Renal cortex interstitium (tissue), 15 donors: ENCODE measurements around the gene UGT2A1. TPM values are rescaled to one million over a fixed set of nuclear protein-coding genes. Genes with fewer than 3 reads are reported as not detected.
"Not testable (repeated sequence)": the region's sequence is repeated elsewhere in the genome, so short reads cannot be mapped to it uniquely, and the experiment has no call there.

Source experiments
- DNase-seq, 11 donors: peaks; one replicate each; pipeline ENCODE4 v3.0.0-alpha.2; 2013; ENCODE audit warnings: low read depth in 9 of 11, low spot score in 4 of 11; ENCODE audit errors: extremely low read depth in 1 of 11
- long read RNA-seq, 16 experiments: transcript quantifications; one replicate each; lab custom pipeline, GENCODE V29; 2026
- polyA plus RNA-seq, 3 donors: library from polyadenylated mRNA; unstranded; fragments of 120-200 nt; gene quantifications; one replicate each; pipeline ENCODE4 v1.2.1, GENCODE V29; 2013; ENCODE audit not compliant: insufficient read length in 3 of 3

UGT2A1 gene
- polyA plus RNA-seq: 10 to 100 TPM in 1 of 3 donors, 1 to 10 TPM in 1, not detected in 1; 4.9 to 21.3 TPM
- long read RNA-seq, donor 1: 0 reads
- long read RNA-seq, donor 2: 0 reads
- long read RNA-seq, donor 3: 0 reads
- long read RNA-seq, donor 4: 0 reads
- long read RNA-seq, donor 5: 0 reads
- long read RNA-seq, donor 6, partial matches to known transcripts: 6 of 6 reads
- long read RNA-seq, donor 6, other reads (novel, unspliced or antisense): 0 of 6 reads
- long read RNA-seq, donor 7: 0 reads
- long read RNA-seq, donor 8: 0 reads
- long read RNA-seq, donor 9: 0 reads
- long read RNA-seq, donor 10: 0 reads
- long read RNA-seq, donor 11: 0 reads
- long read RNA-seq, donor 12: 0 reads
- long read RNA-seq, donor 13: 0 reads
- long read RNA-seq, donor 14: 0 reads
- long read RNA-seq, donor 15: 0 reads
- long read RNA-seq, donor 16: 0 reads

DNA sequence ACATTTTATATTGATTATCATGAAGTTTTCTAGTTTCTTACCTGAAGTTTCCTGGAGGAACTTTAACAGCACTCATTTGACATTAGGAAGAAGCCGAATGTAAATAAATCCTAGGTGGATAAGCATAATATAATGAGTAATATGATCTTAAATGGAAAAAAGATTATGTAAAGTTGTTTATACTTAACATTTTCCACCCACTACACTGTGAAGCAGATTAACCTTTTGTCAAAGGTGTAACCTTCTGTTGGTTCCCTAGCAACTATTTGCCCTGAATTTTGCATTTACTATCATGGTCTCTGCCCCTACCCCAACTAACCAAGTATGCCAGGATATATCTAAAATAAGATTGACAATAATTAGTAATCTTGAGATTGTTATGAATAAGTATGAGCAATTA lies at the start of gene UGT2A1:
TSS of gene UGT2A1 (minus strand) at position 101 of the 400 bp plus-strand sequence. CDS start 5,603 bp downstream, outside the sequence.
- no peak for DNase-seq

DNA sequence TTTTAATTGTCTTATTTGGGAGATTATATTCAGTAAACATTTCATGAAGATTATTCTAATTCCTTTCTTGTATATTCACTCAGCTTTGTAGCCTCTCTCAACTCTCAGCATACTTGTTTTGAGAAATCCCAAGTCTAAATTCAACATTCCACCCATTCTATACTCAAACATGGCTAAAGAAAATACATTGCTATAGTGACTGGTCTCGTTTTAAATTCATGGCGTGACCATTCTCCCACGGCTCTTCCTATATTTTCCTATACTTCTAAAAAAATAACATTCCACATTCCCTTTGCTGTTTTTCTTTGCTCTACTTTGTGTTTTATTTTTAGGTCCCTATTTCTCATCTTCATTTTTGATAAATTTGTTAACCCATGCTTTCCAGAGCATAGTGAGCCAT lies 49.2 kb upstream of the UGT2A1 start:
- DNase-seq: no peak

DNA sequence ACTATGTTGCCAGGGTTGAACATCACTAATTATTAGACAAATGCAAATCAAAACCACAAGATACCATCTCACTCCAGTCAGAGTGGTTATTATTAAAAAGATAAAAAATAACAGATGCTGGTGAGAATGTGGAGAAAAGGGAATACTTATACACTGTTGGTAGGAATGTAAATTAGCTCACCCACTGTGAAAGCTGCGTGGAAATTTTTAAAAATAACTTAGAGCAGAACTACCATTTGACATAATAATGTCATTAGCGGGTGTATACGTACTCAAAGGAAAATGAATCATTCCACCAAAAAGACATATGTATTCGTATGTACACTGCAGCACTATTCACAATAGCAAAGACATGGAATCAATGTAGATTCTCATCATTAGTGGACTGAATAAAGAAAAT lies 48.6 kb upstream of the UGT2A1 start:
- no peak for DNase-seq

DNA sequence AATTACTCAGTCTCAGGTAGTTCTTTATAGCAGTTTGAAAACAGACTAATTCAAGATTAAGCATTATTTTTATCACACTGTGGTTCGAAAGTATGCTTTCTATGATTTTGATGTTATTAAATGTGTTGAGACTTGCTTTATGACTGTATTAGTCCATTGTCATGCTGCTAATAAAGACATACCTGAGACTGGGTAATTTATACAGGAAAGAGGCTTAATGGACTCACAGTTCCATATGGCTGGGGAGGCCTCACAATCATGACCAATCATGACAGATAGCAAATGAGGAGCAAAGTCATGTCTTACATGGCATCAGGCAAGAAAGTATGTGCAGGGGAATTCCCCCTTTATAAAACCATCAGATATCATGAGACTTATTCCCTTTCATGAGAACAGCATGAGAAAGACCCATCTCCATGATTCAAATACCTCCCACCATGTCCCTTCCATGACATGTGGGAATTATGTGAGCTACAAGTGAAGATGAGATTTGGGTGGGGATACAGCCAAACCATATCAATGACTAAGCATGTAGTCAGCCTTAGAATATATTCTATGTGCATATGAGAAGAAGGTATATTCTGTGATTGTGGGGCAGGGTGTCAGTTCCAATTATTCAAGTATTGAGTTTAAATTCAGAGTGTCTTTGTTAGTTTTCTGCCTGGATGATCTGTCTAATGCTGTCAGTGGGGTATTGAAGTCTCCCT lies 44.6 kb upstream of the UGT2A1 start:
- DNase-seq: no peak

DNA sequence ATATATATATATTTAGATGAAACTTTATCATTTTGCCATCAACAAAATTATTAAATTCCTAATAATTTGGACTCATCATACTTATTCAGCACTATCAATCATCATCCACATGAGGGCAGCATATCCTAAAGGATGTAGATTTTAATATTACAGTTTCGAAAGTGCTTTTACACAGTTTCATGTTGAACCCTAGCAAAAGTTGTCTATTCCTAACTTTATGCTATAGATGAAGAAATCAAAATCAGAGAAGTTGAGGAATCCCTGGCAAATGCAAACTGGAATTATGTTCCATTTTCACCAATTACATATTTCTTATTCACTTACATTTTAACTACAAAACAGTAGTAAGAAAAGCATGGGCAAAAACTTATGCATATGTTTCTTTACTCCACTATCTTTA lies 36.6 kb upstream of the UGT2A1 start:
- peak in 10 of 11 donors; percentile 8 to 53 (median 28) for DNase-seq

DNA sequence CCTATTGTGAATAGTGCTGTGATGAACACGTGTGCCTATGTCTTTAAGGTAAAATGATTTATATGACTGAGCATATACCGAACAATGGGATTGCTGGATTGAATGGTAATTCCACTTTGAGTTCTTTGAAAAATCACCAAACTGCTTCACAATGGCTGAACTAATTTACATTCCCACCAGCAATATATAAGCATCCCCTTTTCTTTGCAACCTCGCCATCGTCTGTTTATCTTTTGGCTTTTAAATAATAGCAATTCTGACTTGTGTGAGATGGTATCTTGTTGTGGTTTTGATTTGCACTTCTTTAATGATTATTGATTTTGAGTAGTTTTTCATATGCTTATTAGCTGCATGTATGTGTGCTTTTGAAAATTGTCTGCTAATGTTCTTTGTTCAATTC lies 31.8 kb upstream of the UGT2A1 start:
- DNase-seq: no peak

DNA sequence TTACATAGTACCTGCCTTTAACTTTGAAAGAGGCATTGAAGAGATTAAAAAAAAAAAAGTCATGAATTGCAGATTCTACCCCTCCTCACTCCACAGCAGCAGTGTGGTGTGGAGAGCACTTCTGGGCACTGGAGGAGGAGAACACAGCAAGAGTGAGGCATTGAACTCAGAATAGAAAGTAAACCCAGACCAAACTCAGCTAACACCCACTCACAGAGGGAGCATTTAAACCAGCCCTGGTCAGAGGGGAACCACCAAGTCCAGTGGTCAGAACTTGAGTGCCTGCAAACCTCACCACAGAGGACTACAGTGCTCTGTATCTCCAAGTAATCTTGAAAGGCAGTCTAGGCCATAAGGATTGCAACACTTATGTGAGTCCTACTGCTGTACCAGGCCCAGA lies 15.6 kb upstream of the UGT2A1 start:
- no peak for DNase-seq

DNA sequence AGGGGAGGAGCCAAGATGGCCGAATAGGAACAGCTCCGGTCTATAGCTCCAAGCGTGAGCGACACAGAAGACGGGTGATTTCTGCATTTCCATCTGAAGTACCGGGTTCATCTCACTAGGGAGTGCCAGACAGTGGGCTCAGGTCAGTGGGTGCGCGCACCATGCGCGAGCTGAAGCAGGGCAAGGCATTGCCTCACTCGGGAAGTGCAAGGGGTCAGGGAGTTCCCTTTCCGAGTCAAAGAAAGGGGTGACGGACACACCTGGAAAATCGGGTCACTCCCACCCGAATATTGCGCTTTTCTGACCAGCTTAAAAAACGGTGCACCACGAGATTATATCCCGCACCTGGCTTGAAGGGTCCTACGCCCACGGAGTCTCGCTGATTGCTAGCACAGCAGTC lies 11.0 kb upstream of the UGT2A1 start:
- DNase-seq: not testable (repeated sequence)

DNA sequence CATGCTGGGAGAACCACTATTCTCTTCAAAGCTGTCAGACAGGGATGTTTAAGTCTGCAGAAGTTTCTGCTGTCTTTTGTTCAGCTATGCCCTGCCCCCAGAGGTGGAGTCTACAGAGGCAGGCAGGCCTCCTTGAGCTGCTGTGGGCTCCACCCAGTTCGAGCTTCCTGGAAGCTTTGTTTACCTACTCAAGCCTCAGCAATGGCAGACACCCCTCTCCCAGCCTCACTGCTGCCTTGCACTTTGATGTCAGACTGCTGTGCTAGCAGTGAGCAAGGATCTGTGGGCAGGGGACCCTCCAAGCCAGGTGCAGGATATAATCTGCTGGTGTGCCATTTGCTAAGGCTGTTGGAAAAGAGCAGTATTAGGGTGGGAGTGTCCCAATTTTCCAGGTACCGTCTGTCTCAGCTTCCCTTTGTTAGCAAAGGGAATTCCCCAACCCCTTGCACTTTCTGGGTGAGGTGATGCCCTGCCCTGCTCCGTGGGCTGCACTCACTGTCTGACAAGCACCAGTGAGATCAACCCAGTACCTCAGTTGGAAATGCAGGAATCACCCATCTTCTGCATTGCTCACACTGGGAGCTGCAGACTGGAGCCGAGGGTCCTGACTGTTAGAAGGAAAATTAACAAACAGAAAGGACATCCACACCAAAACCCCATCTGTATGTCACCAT lies 8.2 kb upstream of the UGT2A1 start:
- DNase-seq: not testable (repeated sequence)

DNA sequence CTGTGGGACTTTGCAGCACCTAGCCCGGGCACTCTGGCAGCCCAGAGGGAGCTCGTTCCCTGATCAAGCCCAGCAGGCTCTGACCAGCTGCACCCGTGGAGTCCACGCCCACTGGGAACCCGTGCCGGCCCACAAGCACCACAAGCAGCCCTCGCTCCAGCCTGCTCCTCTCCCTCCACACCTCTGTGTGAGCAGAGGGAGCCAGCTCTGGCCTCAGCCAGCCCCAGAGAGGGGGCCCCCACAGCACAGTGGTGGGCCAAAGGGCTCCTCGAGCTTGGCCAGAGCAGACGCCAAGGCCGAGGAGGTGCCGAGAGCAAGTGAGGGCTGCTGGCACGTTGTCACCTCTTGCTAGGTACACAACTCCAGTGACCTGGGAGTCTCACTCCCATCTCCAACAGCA lies 5.1 kb upstream of the UGT2A1 start:
- no peak for DNase-seq

DNA sequence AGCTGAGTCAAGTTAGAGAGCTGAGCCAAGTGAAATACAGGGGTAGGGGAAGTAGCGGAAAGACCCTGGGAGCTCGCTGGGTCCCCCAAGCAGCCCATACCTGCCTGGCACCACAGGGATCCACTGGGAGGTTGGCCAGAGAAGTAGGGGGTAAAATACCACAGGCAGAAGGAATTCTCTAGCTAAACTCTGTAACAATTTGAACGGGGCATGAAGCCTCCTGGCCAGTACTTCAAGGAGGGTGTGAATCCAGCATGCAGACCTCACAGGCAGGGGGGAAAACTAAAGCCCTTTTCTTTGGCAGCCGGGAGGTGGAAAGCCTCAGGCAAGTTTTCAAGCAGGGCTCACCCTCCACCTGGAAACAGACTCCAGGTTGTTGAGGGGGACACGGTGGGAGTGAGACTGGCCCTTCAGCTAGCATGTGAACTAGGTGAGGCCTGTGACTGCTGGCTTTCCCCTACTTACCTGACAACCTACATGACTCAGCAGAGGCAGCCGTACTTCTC lies 3.7 kb upstream of the UGT2A1 start:
- no peak for DNase-seq

DNA sequence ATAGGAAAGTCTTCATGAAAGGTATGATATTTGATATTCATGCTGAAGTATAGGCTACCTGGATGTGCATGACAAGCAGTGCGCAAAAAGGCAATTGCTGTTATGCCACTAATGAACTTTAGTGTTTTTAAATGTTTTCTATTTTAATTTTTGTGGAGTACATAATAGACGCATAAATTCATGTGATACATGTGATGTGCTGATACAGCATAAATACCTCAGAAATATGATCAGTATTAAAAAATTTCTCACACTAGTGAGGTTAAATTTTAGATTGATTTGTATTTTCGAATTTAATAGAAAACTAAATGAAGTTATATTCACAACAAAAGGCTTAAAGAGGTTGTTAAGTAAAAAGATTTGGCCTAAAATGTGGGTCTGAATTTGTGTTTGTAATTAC lies 2.2 kb downstream of the UGT2A1 start:
- no peak for DNase-seq

DNA sequence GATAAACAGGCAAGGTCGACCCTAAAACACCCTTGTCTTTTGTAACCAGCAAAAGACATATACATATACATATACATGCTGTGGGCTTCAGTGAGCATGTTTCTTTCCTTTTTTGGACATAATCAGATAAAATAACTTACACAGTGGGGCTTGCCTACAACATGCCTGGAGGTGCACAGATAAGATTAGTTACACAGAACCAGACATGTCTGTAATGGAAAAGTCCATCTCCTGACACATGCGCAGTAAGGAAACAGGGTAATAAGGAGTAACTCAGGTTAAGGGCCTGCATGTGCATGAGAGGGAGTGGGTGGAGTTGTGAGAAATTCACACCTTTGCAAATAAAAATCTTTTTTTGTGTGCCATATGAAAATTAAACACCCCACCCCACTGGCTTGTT lies 3.4 kb downstream of the UGT2A1 start:
- DNase-seq: no peak

DNA sequence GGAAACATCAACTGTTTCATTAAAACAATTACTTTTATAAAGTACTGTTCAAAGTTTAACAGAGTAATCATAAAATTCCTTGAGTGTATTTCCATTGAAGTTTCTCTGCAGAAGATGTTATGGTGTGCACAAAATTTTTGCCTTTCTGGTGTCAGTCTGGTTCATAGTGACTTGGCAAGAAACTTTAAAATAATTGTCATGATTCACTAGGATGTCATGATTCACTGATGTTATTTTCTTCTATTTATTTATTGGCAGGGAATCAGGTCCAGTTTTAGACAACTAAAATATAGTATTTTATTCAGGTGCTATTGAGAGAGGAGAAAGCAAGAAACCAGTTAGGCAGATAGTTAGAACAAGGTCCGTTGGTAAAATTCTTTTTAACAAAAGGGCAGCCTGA lies 3.8 kb downstream of the UGT2A1 start:
- DNase-seq: no peak

DNA sequence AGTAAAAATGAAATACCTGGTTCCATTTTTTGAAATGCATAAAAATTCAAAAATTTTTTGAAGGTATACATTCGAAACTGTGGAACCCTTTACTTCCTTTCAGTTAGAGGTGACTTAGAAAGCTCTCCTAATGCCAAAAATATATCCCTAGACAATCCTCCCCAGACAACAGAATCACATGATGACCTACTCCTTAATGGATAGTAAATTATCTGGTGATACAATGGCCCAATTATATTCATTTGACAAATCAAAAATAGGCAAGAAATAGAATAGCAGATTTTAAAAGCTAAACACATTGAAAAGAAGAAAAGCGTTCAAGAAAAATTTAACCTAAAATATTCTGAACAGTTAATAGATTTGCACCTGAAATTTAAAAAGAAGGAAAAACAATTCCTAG lies 10.1 kb downstream of the UGT2A1 start:
- DNase-seq: no peak

DNA sequence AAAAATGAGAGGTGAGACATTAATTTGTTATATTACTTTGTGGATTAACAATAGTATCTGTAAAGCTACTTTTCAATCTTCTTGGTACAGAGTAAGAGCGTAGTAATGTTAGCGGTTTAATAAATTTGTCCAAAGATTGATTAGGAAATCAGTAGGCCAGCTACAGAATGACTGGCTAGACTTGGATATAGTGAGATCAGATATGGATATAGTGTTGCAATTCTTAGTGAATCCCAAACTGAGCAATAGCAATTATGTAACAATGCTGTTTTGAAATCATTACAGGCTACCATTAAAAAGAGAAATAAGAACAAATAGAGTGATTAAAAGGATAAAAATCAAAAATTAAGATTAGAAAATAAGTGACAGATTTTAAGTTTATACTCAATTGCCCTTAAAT lies 12.8 kb downstream of the UGT2A1 start:
- DNase-seq: no peak

DNA sequence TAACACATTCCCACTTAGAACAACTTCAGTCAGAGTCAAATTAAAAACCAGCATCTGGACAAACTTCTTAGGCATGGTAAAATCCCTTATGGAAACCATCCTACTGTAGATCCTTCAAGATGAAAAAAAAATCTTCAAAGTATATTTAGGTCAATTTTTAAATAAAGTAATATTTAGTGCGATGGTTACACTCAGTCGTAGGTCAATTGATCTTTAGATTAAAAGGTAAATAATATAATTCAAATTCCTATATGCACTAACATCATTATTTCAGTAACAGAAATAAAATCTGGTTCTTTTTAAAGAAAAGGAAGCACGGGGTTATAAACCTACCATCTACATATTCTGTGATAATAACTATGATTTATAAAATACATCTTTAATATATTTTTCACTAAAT lies 13.5 kb downstream of the UGT2A1 start, which contains the start of gene UGT2A2:
TSS of gene UGT2A2 (minus strand) at position 101 of the 400 bp plus-strand sequence. CDS start at position 99, 2 bp downstream.
- DNase-seq: no peak

DNA sequence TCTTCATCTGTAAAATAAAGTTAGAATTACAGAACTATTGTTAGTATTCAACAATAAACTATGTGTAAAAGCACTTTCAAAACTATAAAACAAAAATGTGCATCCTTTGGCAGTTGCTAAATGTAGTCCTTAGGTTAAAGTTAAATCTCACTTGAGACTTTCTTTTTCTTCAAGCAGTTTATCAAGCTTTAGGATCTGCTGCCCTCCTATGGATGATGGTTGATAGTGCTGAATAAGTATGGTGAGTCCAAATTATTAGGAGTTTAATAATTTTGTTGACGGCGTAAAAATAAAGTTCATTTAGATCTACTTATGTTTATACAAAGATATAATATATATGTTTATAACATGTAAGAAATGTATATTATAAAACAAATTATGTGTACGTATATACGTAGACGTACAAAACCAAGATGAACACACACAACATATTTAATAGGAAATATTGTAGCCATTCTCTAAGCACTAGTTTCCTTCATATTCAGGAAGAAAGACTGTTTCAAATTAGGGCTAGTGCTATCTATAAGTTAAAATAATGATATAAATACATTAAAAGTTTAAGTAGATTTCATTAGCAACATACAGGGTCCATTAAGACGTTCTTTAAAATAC lies 35.9 kb downstream of the UGT2A1 start:
- peak in 10 of 11 donors; percentile 5 to 67 (median 14) for DNase-seq

DNA sequence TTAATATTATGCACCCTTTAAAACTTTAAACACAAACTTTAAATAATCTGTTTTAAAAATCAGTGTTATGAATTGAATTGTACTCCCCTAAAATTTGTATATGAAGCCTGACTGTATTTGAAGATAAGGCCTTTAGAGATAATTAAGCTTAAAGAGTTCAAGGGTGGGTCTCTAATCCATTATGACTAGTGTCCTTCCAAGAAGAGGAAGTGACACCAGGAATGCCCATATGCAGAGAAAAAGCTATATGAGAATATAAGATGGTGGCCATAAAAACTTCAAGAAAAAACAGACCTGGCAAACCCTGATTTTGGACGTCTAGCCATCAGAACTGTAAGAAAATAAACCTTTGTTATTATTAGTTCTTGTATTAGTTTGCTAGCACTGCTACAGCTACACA lies 42.6 kb downstream of the UGT2A1 start:
- no peak for DNase-seq
